ENCODE data around the gene LSM2. TPM values are rescaled to one million over a fixed set of nuclear protein-coding genes. Genes with fewer than 3 reads are reported as not detected.

The LSM2 gene
- total RNA-seq, 1 experiment from 2014 or later = 56.3 TPM

GRCh38 chr6:31834367-31835250 is 27.8 kb upstream of the LSM2 start:
- Mint-ChIP-seq H3K36me3 (ENCODE audit: insufficient read depth, unreplicated experiment) (peaks cover 68% of the 10 kb centered on the region), H3K4me3 (ENCODE audit: unreplicated experiment) (peak overlapping the region; percentile 96), H3K4me1 (ENCODE audit: low read depth, unreplicated experiment) (peaks cover 18% of the 10 kb centered on the region), H3K27me3 (ENCODE audit: insufficient read depth, unreplicated experiment) (no peaks in the 10 kb centered on the region), H3K9me3 (ENCODE audit: unreplicated experiment) (no peaks in the 10 kb centered on the region), H3K27ac (ENCODE audit: unreplicated experiment) (peak overlapping the region; percentile 99)
- DNase-seq = peak; percentile 90
- intact Hi-C loops (cut with micrococcal nuclease; ENCODE audit: unreplicated experiment) = loop anchor here (1.0 kb wide), 1 partner anchor 29 kb away; no protein-coding TSS in a partner anchor
- TF ChIP-seq CTCF (IDR thresholded peaks at IDR 0.05; ENCODE audit: insufficient read depth in 1 of 2, low read depth in 1 of 2, low read length in 1 of 2, severe bottlenecking in 1 of 2, unreplicated experiment in 1 of 2) = no peak
- peaks cover 9% of the 10 kb centered on the region for H3K36me3 ChIP-seq (ENCODE audit: control insufficient read depth, insufficient read depth, low read length)
- no peaks in the 10 kb centered on the region for H3K9me3 ChIP-seq
- peaks cover 13% of the 10 kb centered on the region for H3K4me1 ChIP-seq
- peak overlapping the region; percentile 86 for H3K4me3 ChIP-seq (ENCODE audit: low read depth, low read length)
- CTCF ChIA-PET = interaction anchor here (0.7 to 1.0 kb wide), 2 partner anchors 153 to 155 kb away, joined by 3 to 5 read pairs; no protein-coding TSS in a partner anchor
- H3K27me3 ChIP-seq (replicated peaks; ENCODE audit: control insufficient read depth, insufficient read depth, low read length) = no peaks in the 10 kb centered on the region
- POLR2A ChIA-PET = interaction anchor here (0.6 to 2.0 kb wide), 7 partner anchors 19 to 420 kb away, joined by 3 to 20 read pairs (median 7); partner anchors contain the start of genes HSPA1A, HSPA1L, LSM2 and NEU1
- no TSS peak for BruUV-seq (replicated peaks)

- TF ChIP-seq CTCF (IDR thresholded peaks at IDR 0.05; ENCODE audit: insufficient read depth in 1 of 2, low read depth in 1 of 2, low read length in 1 of 2, severe bottlenecking in 1 of 2, unreplicated experiment in 1 of 2) = no peak
- Mint-ChIP-seq H3K36me3 (ENCODE audit: insufficient read depth, unreplicated experiment) (peaks cover 51% of the 10 kb centered on the region), H3K9me3 (ENCODE audit: unreplicated experiment) (no peaks in the 10 kb centered on the region), H3K4me3 (ENCODE audit: unreplicated experiment) (peak overlapping the region; percentile 90), H3K27me3 (ENCODE audit: insufficient read depth, unreplicated experiment) (no peaks in the 10 kb centered on the region), H3K4me1 (ENCODE audit: low read depth, unreplicated experiment) (peaks cover 8% of the 10 kb centered on the region), H3K27ac (ENCODE audit: unreplicated experiment) (no peak overlapping the region)
- ChIA-PET POLR2A (interaction anchor here (0.7 to 0.8 kb wide), 2 partner anchors 16 to 176 kb away, joined by 3 to 19 read pairs; partner anchors contain the start of genes APOM, HSPA1A and HSPA1L), CTCF (interaction anchor here (2.0 kb wide), 1 partner anchor 25 kb away, joined by 9 read pairs; the partner anchor contains the start of gene LSM2)
- BruUV-seq (replicated peaks) = no TSS peak
- H3K9me3 ChIP-seq = no peaks in the 10 kb centered on the region
- no peaks in the 10 kb centered on the region for H3K27me3 ChIP-seq (replicated peaks; ENCODE audit: control insufficient read depth, insufficient read depth, low read length)
- intact Hi-C loops (cut with micrococcal nuclease; ENCODE audit: unreplicated experiment) = no loop called here
- H3K4me1 ChIP-seq = peaks cover under 1% of the 10 kb centered on the region; the same call in 1 of the 2 replicates
- no peak for DNase-seq
- no peak overlapping the region; the same call in 1 of the 2 replicates for H3K4me3 ChIP-seq (ENCODE audit: low read depth, low read length)
- H3K36me3 ChIP-seq (ENCODE audit: control insufficient read depth, insufficient read depth, low read length) = peaks cover 2% of the 10 kb centered on the region; the same call in 1 of the 2 replicates
Observed at GRCh38 chr6:31831350-31832215, 24.8 kb upstream of the LSM2 start.

All from Caco-2 (cell line).